Bladder microvascular endothelial cell (primary cell): ENCODE measurements around the gene SMG1. TPM values are rescaled to one million over a fixed set of nuclear protein-coding genes. Genes with fewer than 3 reads are reported as not detected.

ENCODE experiments used
- total RNA-seq: library from RNA; depleted of rRNA; stranded (reverse); fragments of >200 nt; gene quantifications from 2 replicates; pipeline ENCODE4 v1.2.3, GENCODE V29; 2014

The SMG1 gene
- total RNA-seq: 41.1 and 96.5 TPM in 2 replicates

GRCh38 chr16:18925986-18926865, at the start of gene SMG1:
SMG1 (minus strand) TSS chr16:18926408; CDS start chr16:18926041, 367 bp downstream.

GRCh38 chr16:18801145-18801972, 124.8 kb downstream of the SMG1 start, which contains the start of gene ARL6IP1:
ARL6IP1 (minus strand) TSS chr16:18801549; CDS start chr16:18801466, 83 bp downstream.

GRCh38 chr16:18789850-18790706, 136.1 kb downstream of the SMG1 start, which contains the start of gene RPS15A:
RPS15A (minus strand) TSS chr16:18790334; CDS start chr16:18789113, 1,221 bp downstream.

Other genes starting within 250 kb of the SMG1 start
- 1,342 and 1,542 TPM in 2 replicates for gene RPS15A, start 136.1 kb downstream of the SMG1 start, total RNA-seq
- 358 and 642 TPM in 2 replicates for gene ARL6IP1, start 124.9 kb downstream of the SMG1 start, total RNA-seq
- gene TMC7, start 57.5 kb upstream of the SMG1 start, total RNA-seq: 2.1 and 6.6 TPM in 2 replicates
- gene COQ7, start 141.2 kb upstream of the SMG1 start, total RNA-seq: 16.5 and 28.1 TPM in 2 replicates
- 21.0 and 32.5 TPM in 2 replicates for gene ITPRIPL2, start 187.6 kb upstream of the SMG1 start, total RNA-seq
- gene SYT17, start 241.8 kb upstream of the SMG1 start, total RNA-seq: 1.4 and 1.5 TPM in 2 replicates